Pancreas (tissue), 10 donors: Measurements from ENCODE around the gene PDCD10. TPM values are rescaled to one million over a fixed set of nuclear protein-coding genes. Genes with fewer than 3 reads are reported as not detected.

Experiments
- ATAC-seq, 4 donors: fragments of 200-7000 bp; cut with Tn5 transposase; one replicate each; pipeline versions ENCODE4 v1.8.0 to v1.9.1; 2020; ENCODE audit warnings: mild to moderate bottlenecking in 4 of 4, moderate library complexity in 4 of 4
- DNase-seq, 6 donors: peaks; one replicate each; pipeline ENCODE4 v3.0.0-alpha.2; 2020
- FAIRE-seq: peaks from 2 replicates; lab custom pipeline; 2012; peaks lifted over from hg19 to GRCh38; lab: Jason Lieb, UNC
- H3K27ac ChIP-seq, 4 donors: fragments of 200-600 bp; sonication (generic); 1 replicate in 3 of 4; 2 replicates in 1 of 4; pipeline versions ENCODE4 v1.5.0 to v1.8.0; 2020
- H3K27me3 ChIP-seq, 4 donors: fragments of 200-600 bp; one replicate each; pipeline ENCODE4 v1.8.0; 2021
- H3K36me3 ChIP-seq, 3 donors: fragments of 200-600 bp; sonication (generic) in 1 of 3; one replicate each; pipeline versions ENCODE4 v1.5.0 to v1.8.0; 2020 to 2021
- H3K4me1 ChIP-seq, 3 donors: fragments of 200-600 bp; one replicate each; pipeline ENCODE4 v1.8.0; 2021
- H3K4me3 ChIP-seq, 4 donors: fragments of 200-600 bp; sonication (generic) in 2 of 4; one replicate each; pipeline versions ENCODE4 v1.5.0 to v1.8.0; 2020 to 2021
- H3K9me3 ChIP-seq, 4 donors: fragments of 200-600 bp; one replicate each; pipeline ENCODE4 v1.8.0; 2021
- WGBS, 2 donors: extraction: QIAGEN DNeasy Blood & Tissue Kit; methylation state at CpG; one replicate each; pipeline ENCODE4 v1.1.7; 2013; 5-methylcytosine and 5-hydroxymethylcytosine counted together
- intact Hi-C, 3 donors: fragments of 100-400 bp; cut with DNase I; formaldehyde crosslinking; loops; one replicate each; pipeline versions ENCODE4 v1.11.1 to v1.14.2; 2022
- polyA plus RNA-seq, 2 donors: library from polyadenylated mRNA; stranded (reverse); fragments of 200-250 nt; gene quantifications; one replicate each; pipeline ENCODE4 v1.2.3, GENCODE V29; 2013
- total RNA-seq, 6 donors: library from RNA; stranded (reverse); fragmentation: NEBNext Ultra II Directional in 4 of 6; extraction: Animal tissue kit (Norgen Biotek cat#: 25700) in 4 of 6; gene quantifications; one replicate each; pipeline versions ENCODE4 v1.2.1 to v1.2.4, GENCODE V29; 2021 to 2023
- TF ChIP-seq, protein P1 (sequence below), 4 donors: fragments of 200-600 bp; sonication (generic) in 3 of 4; IDR thresholded peaks; one replicate each; pipeline versions ENCODE4 v1.5.0 to v1.8.0; 2021; ENCODE audit warnings: antibody characterized with exemption in 4 of 4
- donor health status: healthy with polysubstance abuse.
- donor health status: DM: no; HTN: no; CAD: no; lungs with moderate emphysema.
- donor health status: DM: no; HTN: no; CAD: no.
- donor health status: control.
- donor health status: control.
- donor health status: Bipolar disorder and iron deficiency.
- donor health status: DM: yes; HTN: yes; CAD: no.
- donor health status: DM: no; HTN: no; CAD: no.
- donor health status: DM: no; HTN: no; CAD: no.
- donor health status: DM: yes; HTN: yes; CAD: no.

Gene PDCD10
- total and polyA plus RNA-seq, 8 donors, result 10.8 to 24.5 (median 15.6) TPM

DNA sequence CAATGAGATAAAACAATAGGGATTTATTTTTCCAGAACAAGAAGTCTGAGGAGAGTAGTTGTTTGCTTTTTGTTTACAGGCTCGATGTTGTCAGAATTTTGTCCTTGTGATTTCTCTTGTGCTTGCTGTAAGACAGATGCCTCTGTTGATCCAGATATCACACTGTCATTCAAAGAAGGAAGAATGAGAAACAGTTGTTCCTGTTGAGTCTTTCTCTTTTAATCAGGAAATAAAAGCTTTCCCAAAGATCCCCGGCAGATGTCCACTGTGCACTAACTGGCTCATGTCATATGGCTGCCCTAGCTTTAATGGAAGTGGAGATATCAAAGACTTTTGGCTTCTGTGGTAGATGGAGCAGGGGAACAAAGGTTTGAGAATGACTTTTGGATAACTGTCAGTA lies 7.6 kb upstream of the PDCD10 start:
- H3K9me3 ChIP-seq, result no peaks in the 10 kb centered on the region
- H3K4me1 ChIP-seq, result peaks cover 3 to 16% (median 4%) of the 10 kb centered on the region in 3 donors
- H3K27ac ChIP-seq, result no peak overlapping the region
- FAIRE-seq, result no peak
- ATAC-seq, result no peak
- intact Hi-C loops, result no loop called here
- H3K4me3 ChIP-seq, result no peak overlapping the region
- TF ChIP-seq, protein P1, sequence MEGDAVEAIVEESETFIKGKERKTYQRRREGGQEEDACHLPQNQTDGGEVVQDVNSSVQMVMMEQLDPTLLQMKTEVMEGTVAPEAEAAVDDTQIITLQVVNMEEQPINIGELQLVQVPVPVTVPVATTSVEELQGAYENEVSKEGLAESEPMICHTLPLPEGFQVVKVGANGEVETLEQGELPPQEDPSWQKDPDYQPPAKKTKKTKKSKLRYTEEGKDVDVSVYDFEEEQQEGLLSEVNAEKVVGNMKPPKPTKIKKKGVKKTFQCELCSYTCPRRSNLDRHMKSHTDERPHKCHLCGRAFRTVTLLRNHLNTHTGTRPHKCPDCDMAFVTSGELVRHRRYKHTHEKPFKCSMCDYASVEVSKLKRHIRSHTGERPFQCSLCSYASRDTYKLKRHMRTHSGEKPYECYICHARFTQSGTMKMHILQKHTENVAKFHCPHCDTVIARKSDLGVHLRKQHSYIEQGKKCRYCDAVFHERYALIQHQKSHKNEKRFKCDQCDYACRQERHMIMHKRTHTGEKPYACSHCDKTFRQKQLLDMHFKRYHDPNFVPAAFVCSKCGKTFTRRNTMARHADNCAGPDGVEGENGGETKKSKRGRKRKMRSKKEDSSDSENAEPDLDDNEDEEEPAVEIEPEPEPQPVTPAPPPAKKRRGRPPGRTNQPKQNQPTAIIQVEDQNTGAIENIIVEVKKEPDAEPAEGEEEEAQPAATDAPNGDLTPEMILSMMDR (IDR thresholded peaks at IDR 0.05), result no peak
- no peak for DNase-seq
- no peaks in the 10 kb centered on the region for H3K36me3 ChIP-seq
- no peaks in the 10 kb centered on the region for H3K27me3 ChIP-seq
- WGBS, 2 donors, result 48 to 54% methylated on average over 2 of the region's 2 CpGs

DNA sequence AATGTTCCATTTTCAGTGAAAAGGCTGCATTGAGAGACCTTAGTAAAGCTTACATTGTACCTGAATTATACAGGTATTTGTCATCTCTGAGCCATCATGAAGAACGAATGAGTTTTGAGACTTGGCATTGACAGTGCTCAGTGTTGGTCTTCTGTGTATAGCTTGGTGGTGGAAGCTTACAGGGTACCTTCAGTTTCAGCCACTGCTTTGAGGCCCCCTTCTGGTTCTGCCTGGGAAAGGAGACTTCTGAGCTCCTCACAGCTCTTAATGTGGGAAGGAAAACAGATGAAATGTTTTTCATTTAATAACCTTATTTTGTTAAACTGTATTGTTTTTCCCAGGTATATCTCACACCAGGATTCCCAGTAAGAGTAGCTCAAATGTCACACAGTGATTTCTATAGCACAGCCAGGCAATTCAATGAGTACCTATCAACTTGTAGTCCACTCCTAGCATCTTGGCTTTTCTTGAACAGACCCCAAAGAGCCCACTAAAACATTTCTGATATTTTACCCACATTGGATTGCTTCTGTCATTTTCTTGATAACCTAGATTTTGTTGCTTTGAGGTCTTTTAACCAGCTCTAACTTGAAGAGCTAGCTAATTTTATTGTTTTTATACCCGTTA lies 6.4 kb upstream of the PDCD10 start:
- no peak overlapping the region for H3K4me3 ChIP-seq
- ATAC-seq, result peak; percentile 55 to 83 (median 83)

DNA sequence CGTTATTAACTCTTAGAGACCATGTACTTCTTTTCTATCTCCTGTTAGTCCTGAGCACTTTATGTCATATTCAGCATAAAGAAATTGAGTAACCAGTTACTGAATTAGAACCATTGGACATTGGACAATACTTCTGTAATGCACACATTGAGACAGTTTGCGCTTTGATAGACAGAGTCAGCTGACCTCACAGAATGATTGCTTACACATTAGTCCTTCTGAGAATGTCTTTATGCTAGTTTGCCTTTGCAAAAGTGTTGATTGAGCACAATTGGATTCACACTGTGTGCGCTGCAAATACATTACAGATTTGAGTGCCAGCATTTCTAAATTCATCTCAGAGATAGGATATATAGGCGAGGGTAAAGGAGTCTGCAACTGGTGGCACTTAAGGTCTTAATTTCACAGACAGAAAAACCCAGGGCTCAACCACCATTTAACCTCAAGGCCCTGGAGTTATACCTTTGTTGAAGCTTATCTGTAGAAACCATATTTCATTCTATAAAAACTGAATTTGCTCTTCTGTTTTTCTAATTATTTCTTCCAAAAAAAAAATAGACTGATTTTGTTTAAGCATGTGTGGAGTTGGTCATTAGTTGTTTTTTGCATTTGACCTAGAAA lies 4.6 kb upstream of the PDCD10 start:
- DNase-seq (no peak), FAIRE-seq (no peak), ATAC-seq (no peak)
- no peaks in the 10 kb centered on the region for H3K27me3 ChIP-seq
- H3K36me3 ChIP-seq, result no peaks in the 10 kb centered on the region
- no peak overlapping the region for H3K4me3 ChIP-seq
- H3K9me3 ChIP-seq, result no peaks in the 10 kb centered on the region
- TF ChIP-seq, protein P1 (IDR thresholded peaks at IDR 0.05), result no peak
- intact Hi-C loops, result no loop called here
- peaks cover 4 to 20% (median 9%) of the 10 kb centered on the region in 3 donors for H3K4me1 ChIP-seq
- WGBS, 2 donors, result 54 to 63% methylated on average over 4 of the region's 4 CpGs
- no peak overlapping the region for H3K27ac ChIP-seq

More for the DNA sequence above, 6.4 kb upstream of the PDCD10 start:
- H3K36me3 ChIP-seq, result no peaks in the 10 kb centered on the region
- intact Hi-C loops, result no loop called here
- H3K9me3 ChIP-seq, result no peaks in the 10 kb centered on the region
- 54 to 60% methylated on average over 2 of the region's 2 CpGs for WGBS, 2 donors
- no peak overlapping the region for H3K27ac ChIP-seq
- DNase-seq (peak in 3 of 6 donors; percentile 17 to 31 (median 18)), FAIRE-seq (no peak)
- H3K27me3 ChIP-seq, result no peaks in the 10 kb centered on the region
- TF ChIP-seq, protein P1 (IDR thresholded peaks at IDR 0.05), result peak in 3 of 4 donors; percentile 8 to 25 (median 16)
- peaks cover 4 to 20% (median 9%) of the 10 kb centered on the region in 3 donors for H3K4me1 ChIP-seq

DNA sequence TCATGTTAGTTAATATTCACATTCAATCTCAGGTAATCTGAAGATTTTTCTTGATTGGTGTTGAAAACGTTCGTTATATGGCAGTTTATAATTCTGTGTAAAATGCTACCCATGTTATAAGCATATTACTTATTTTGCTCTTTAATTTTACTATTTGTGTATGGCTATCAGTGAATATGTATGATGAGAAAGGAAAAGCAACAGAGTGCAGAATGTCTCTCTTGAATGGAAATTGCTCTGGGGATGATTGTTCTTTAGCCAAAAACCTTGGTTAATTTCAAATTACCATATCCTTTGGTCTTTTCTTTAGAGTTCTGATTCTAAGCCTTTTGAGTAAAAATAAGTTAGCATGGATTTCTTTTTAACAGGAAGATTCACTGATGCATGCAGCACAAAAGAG lies 3.3 kb upstream of the PDCD10 start:
- DNase-seq, result no peak
- Histone ChIP-seq H3K36me3 (no peaks in the 10 kb centered on the region), H3K27me3 (no peaks in the 10 kb centered on the region), H3K9me3 (no peaks in the 10 kb centered on the region), H3K4me1 (peaks cover 7 to 29% (median 18%) of the 10 kb centered on the region in 3 donors), H3K27ac (no peak overlapping the region), H3K4me3 (no peak overlapping the region)
- intact Hi-C loops, result no loop called here
- TF ChIP-seq, protein P1 (IDR thresholded peaks at IDR 0.05), result no peak
- ATAC-seq, result no peak
- no peak for FAIRE-seq
- 43 to 54% methylated on average over 2 of the region's 2 CpGs for WGBS, 2 donors

DNA sequence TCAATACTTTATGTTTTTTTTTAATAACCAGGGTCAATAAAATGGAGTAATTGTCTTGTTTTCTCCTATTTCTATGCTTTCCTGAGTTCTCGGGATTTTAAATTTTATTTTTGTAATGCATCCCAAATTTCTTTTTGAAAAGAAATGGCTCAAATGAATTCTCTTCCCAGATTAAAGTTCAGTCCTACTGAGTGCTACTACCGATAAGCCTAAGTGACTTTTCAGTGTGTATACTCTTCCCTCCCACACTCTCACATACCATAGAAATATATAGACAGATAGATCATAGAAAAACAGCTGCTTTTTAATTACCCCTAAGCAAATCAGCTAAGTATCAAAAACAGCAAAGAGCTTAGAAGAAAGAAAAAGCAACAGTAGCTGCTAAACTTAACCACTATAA lies 2.3 kb upstream of the PDCD10 start:
- WGBS, 2 donors, result 39 to 42% methylated on average over 2 of the region's 2 CpGs
- FAIRE-seq (no peak), DNase-seq (no peak), ATAC-seq (no peak)
- H3K36me3 ChIP-seq, result no peaks in the 10 kb centered on the region
- TF ChIP-seq, protein P1 (IDR thresholded peaks at IDR 0.05), result no peak
- peaks cover 12 to 37% (median 22%) of the 10 kb centered on the region in 3 donors for H3K4me1 ChIP-seq
- peak overlapping the region in 2 of 4 donors; percentile 91 to 94 for H3K27ac ChIP-seq
- no peaks in the 10 kb centered on the region for H3K27me3 ChIP-seq
- H3K9me3 ChIP-seq, result no peaks in the 10 kb centered on the region
- peak overlapping the region in 2 of 4 donors; percentile 89 to 91 for H3K4me3 ChIP-seq
- intact Hi-C loops, result no loop called here
